SKM-1 treated with dmso at 0.1 percent for 144 hours (cell line): Measurements from ENCODE around the gene ADGRA3.
A peak's percentile ranks its signal among the peaks of the same experiment; 100 is the strongest.

ENCODE experiments used
- DNase-seq: peaks from one replicate; lab custom pipeline; 2025; ENCODE audit not compliant: unreplicated experiment; lab: John Stamatoyannopoulos, UW

ADGRA3 gene

GRCh38 chr4:22515888-22516541 lies at the start of gene ADGRA3:
TSS of gene ADGRA3 (minus strand) at chr4:22516066. CDS start at chr4:22515784, 282 bp downstream.
- peak; percentile 42 for DNase-seq

- no peak for DNase-seq
These were observed 40.6 kb upstream of the ADGRA3 start for GRCh38 chr4:22556495-22556894.

- DNase-seq: no peak
These were observed 38.8 kb upstream of the ADGRA3 start for GRCh38 chr4:22554670-22555069.

DNA sequence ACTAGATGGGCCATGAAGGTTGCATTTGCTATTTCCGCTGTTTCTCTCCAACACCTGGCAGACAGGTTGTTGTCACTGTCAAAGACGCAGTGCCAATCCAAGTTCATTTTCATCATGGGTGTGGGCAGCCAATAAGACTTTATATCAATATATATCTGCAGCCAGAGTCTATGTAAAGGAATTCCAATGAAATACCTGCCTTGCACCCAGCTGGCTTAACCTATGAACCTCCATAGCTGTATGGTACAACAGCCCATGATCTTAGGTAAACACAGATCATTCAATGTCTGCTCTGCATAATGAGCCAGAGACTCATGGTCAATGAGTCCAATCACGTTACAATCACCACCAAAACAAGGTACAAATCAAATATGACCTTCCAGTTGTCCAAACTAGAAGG lies 37.7 kb upstream of the ADGRA3 start:
- no peak for DNase-seq

GRCh38 chr4:22552812-22553211 lies 36.9 kb upstream of the ADGRA3 start:
- peak; percentile 39 for DNase-seq

- no peak for DNase-seq
These were observed 35.7 kb upstream of the ADGRA3 start for GRCh38 chr4:22551550-22551949.

- DNase-seq: no peak
These were observed 30.4 kb upstream of the ADGRA3 start for GRCh38 chr4:22546299-22546698.

DNA sequence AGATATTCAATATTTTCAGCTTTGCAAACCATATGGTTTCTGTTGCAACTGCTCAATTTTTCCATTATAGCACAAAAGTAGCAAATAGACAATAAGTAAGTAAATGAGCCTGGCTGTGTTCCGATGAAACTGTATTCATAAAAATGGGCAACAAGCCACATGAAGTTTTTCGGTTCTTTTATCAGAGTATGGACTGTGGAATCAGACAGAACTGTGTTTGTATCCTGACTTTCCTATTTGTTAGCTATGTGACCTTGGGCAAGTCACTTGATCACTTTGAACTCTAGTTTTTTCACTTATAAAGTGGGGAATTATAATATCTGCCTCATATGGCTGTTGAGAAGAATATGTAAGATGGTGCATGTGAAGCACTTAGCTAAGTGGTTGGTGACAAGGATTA lies 23.4 kb upstream of the ADGRA3 start:
- DNase-seq: no peak

DNA sequence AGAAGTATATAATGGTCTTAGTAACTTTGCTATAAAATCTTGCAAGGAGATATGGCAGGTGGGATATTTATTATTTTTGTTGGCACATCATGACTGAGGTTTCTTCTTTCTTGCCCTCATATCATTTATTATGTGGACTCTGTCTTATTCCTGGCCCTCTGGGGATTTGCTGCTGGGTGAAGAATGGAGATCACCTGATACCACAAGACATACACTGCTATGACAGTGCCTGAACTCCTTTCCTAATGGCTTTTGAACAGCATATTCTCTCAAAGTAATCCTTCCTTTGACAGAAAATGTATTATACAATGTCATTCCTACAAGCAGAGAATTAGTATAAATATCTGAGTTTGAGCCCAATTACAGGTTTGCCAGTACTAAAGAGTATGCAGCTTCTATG lies 22.0 kb upstream of the ADGRA3 start:
- DNase-seq: no peak

GRCh38 chr4:22534374-22534773 lies 18.5 kb upstream of the ADGRA3 start:
- no peak for DNase-seq

- no peak for DNase-seq
These were observed 17.0 kb upstream of the ADGRA3 start for GRCh38 chr4:22532896-22533295.

GRCh38 chr4:22532117-22532516 lies 16.3 kb upstream of the ADGRA3 start:
- DNase-seq: no peak

DNA sequence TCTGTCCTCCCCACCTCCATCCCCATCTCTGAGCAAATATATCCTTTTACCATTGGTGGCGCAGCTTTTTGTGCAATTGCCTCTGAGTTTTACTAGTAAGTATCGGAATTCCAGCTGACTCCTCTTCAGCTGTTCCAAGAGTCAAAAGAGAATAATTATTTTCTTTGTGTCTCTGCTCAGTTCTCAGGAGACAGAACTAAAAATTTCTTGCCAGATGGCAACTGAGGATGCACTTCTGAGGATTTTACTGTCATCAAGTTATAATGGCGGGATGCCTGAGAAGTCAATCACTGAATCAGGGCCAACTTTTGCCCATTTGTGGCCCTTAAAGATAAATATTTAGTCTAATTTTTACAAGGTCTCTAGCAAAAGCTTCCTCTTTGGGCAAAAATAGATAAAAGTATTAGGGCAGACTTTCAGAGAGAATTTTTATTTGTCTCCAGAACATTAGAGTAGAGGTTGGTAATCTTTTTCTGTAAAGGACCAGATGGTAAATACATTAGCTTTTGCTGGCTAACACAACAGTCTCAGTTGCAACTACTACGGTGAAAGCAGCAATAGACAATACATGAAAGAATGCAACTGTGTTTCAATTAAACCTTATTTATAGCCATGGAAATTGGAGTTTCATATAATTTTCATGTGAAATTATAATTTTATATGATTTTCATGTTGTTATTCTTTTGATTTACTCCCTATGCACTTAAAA lies 15.6 kb upstream of the ADGRA3 start:
- no peak for DNase-seq

DNA sequence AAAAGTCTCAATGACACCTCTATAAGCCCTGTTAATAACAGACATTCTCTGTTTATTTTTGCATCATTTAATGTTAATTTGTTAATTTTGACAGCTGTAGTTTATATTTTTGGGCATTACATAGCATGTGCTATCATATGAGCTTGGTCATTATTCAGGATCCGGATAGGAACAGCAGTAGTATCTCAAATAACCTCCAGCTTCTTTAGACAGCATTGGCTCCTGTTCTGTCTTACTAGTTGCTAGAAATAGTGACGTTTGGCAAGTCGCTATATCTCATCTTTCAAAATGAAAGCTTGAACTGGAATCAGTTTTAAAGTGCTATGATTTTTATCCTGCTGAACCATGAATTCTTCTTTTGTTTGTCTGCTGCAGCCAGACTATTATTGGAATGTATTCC lies 9.0 kb upstream of the ADGRA3 start:
- no peak for DNase-seq

DNA sequence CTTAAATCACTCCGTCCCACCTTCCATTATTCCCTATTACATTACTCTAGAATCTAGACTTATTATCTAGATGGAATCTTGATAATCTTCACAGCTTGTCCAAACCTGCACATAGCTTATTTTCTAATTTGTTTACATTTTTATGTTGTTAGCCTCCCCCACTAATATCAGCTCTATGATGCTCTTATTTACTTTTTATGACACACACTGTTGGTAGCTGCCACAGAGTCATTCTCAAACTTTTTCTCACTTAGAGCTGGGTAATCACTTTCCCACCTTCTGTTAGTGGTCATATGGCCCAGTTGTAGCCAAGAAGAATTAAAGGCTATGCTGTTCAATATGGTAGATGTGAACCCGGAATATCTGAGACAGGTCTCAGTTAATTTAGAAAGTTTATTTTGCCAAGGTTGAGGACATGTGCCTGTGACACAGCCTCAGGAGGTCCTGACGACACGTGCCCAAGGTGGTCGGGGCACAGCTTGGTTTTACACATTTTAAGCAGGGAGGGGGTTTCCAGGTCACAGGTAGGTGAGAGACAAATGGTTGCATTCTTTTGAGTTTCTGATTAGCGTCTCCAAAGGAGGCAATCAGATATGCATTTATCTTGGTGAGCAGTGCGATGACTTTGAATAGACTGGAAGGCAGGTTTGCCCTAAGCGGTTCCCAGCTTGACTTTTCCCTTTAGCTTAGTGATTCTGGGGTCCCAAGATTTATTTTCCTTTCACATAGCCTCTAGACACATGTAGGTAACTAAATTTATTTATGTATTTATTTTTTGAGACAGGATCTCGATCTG lies 7.0 kb upstream of the ADGRA3 start:
- no peak for DNase-seq

DNA sequence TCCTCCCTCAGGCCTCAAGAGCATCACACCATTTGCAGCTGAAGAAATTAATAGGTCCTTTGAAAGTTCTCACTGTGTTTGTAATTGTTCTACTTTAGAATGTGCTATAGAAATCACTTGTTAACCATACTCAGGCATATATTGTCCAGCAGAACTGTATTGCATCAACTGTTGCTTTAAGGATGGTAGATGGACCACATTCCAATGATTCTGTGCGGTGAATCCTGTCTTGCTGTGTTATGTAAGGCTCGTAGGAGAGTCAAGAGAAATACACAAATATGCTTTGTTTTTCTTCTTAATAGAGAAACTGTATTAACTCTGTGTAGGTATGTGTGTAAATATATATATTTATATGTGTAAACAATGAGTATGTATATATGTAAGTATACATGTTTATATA lies 6.3 kb upstream of the ADGRA3 start:
- DNase-seq: no peak

- no peak for DNase-seq
These were observed 5.4 kb upstream of the ADGRA3 start for GRCh38 chr4:22521240-22521639.

GRCh38 chr4:22515145-22515887 lies 550 bp downstream of the ADGRA3 start:
- peak; percentile 38 for DNase-seq

DNA sequence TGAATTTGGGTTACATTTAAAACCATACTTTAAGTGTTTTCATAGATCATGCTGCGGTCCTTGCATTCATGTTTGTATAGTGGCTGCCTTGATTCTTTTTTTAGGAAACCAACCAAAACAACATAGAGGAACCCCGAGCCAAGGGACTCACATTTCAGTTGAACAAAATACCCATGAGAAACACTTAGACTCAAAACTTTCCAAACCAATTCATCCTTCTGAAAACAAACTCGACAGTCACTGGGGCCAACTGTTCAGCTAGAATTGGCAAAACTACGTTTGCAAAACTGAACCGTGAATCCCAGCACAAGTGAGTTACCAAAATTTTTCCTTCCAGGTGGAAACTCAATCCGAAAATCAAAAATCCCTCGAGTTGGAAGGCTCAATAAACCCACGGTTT lies 1.4 kb downstream of the ADGRA3 start:
- DNase-seq: no peak

DNA sequence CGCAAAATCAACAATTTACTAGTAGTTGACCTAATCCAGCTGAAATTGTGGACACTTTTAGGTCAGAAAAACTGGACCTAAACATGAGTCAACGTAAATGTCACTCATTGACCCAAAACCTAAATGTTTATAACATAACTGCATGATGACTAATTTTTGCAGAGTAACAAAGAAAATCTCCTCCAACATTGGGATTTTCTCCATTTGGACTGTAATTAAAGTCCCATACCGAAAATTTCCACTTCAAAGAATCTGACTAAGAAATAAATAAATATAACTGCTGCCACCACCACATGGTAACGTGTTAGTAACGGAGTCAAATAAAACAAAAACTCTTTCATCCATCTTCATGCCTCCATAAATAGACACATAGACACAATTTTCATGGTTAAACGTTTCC lies 1.9 kb downstream of the ADGRA3 start:
- DNase-seq: no peak

- DNase-seq: no peak
These were observed 3.6 kb downstream of the ADGRA3 start for GRCh38 chr4:22512306-22512705.
